ENCODE measurements around the gene SLC35A2. TPM values are rescaled to one million over a fixed set of nuclear protein-coding genes. Genes with fewer than 3 reads are reported as not detected.

The SLC35A2 gene
- total and polyA plus RNA-seq, 12 donors: 6.4 to 27.7 (median 12.4) TPM

DNA sequence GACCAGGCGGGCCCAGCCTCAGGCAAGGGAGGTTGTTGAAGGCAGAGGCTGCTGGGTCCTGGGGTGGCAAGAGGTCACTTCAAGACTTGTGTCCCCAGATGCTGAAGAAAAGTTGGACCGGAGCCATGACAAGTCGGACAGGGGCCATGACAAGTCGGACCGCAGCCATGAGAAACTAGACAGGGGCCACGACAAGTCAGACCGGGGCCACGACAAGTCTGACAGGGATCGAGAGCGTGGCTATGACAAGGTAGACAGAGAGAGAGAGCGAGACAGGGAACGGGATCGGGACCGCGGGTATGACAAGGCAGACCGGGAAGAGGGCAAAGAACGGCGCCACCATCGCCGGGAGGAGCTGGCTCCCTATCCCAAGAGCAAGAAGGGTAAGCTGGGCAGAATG is 9.3 kb downstream of the SLC35A2 start:
- TF ChIP-seq, protein P1, sequence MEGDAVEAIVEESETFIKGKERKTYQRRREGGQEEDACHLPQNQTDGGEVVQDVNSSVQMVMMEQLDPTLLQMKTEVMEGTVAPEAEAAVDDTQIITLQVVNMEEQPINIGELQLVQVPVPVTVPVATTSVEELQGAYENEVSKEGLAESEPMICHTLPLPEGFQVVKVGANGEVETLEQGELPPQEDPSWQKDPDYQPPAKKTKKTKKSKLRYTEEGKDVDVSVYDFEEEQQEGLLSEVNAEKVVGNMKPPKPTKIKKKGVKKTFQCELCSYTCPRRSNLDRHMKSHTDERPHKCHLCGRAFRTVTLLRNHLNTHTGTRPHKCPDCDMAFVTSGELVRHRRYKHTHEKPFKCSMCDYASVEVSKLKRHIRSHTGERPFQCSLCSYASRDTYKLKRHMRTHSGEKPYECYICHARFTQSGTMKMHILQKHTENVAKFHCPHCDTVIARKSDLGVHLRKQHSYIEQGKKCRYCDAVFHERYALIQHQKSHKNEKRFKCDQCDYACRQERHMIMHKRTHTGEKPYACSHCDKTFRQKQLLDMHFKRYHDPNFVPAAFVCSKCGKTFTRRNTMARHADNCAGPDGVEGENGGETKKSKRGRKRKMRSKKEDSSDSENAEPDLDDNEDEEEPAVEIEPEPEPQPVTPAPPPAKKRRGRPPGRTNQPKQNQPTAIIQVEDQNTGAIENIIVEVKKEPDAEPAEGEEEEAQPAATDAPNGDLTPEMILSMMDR (IDR thresholded peaks at IDR 0.05): no peak
- no peak for ATAC-seq
- H3K4me1 ChIP-seq: peaks cover 0 to 17% (median 5%) of the 10 kb centered on the region in 9 donors
- no peak overlapping the region for H3K27ac ChIP-seq
- intact Hi-C loops (cut with DNase I): loop anchor here in 1 of 10 donors (10.0 kb wide), 1 partner anchor 97 kb away; the partner anchor contains the start of gene HDAC6
- no peak for DNase-seq
- H3K27me3 ChIP-seq: no peaks in the 10 kb centered on the region
- H3K4me3 ChIP-seq: no peak overlapping the region
- peaks cover 0 to 73% (median 0%) of the 10 kb centered on the region in 9 donors for H3K36me3 ChIP-seq
- WGBS, 2 donors: 92 to 95% methylated on average over 20 of the region's 20 CpGs
- H3K9me3 ChIP-seq: peaks cover 0 to 13% (median 0%) of the 10 kb centered on the region in 11 donors

DNA sequence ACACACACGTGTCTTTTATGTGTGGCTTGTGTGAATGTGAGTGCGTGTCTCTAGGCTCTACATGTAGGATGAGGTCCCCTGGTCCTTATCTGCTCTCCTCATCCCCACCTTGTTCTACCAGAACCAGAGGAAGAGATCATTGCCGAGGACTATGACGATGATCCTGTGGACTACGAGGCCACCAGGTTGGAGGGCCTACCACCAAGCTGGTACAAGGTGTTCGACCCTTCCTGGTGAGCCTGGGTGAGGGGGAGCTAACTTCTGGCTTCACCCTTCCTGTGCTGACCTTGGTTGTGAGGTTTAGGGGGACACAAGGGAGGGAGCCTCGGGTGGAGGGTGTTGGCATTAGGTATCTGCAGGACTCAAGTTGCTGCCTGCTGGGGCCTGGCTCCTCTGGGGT is 10.4 kb downstream of the SLC35A2 start:
- no peak for ATAC-seq
- TF ChIP-seq, protein P1 (IDR thresholded peaks at IDR 0.05): no peak
- intact Hi-C loops (cut with DNase I): loop anchor here in 1 of 10 donors (10.0 kb wide), 1 partner anchor 96 kb away; the partner anchor contains the start of gene HDAC6
- 89 to 92% methylated on average over 7 of the region's 7 CpGs for WGBS, 2 donors
- Histone ChIP-seq H3K4me1 (peaks cover 0 to 24% (median 5%) of the 10 kb centered on the region in 9 donors), H3K4me3 (no peak overlapping the region), H3K36me3 (peaks cover 0 to 65% (median 0%) of the 10 kb centered on the region in 9 donors), H3K27me3 (no peaks in the 10 kb centered on the region), H3K27ac (no peak overlapping the region), H3K9me3 (peaks cover 0 to 17% (median 0%) of the 10 kb centered on the region in 11 donors)
- DNase-seq: no peak

DNA sequence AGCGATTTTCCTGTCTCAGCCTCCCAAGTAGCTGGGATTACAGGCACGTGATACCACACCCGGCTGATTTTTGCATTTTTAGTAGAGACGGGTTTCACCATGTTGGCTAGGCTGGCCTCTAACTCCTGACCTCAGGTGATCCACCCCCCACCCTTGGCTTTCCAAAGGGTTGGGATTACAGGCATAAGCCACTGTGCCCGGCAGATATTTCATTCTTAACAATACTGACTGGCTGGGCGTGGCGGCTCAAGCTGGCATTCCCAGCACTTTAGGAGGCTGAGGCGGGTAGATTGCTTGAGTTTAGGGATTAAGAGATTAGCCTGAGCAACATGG is 12.4 kb downstream of the SLC35A2 start:
- TF ChIP-seq, protein P1 (IDR thresholded peaks at IDR 0.05): no peak
- Histone ChIP-seq H3K36me3 (peaks cover 0 to 56% (median 0%) of the 10 kb centered on the region in 9 donors), H3K4me1 (peaks cover 0 to 24% (median 5%) of the 10 kb centered on the region in 9 donors), H3K4me3 (no peak overlapping the region), H3K9me3 (peaks cover 0 to 17% (median 0%) of the 10 kb centered on the region in 11 donors), H3K27me3 (no peaks in the 10 kb centered on the region), H3K27ac (no peak overlapping the region)
- DNase-seq (no peak), ATAC-seq (no peak)
- 86 to 93% methylated on average over 7 to 8 of the region's 8 CpGs for WGBS, 2 donors
- intact Hi-C loops (cut with DNase I): loop anchor here in 2 of 10 donors (5.0 to 10.0 kb wide), 2 partner anchors 97 to 254 kb away; partner anchors contain the start of gene HDAC6 (in 2 of the 2)

DNA sequence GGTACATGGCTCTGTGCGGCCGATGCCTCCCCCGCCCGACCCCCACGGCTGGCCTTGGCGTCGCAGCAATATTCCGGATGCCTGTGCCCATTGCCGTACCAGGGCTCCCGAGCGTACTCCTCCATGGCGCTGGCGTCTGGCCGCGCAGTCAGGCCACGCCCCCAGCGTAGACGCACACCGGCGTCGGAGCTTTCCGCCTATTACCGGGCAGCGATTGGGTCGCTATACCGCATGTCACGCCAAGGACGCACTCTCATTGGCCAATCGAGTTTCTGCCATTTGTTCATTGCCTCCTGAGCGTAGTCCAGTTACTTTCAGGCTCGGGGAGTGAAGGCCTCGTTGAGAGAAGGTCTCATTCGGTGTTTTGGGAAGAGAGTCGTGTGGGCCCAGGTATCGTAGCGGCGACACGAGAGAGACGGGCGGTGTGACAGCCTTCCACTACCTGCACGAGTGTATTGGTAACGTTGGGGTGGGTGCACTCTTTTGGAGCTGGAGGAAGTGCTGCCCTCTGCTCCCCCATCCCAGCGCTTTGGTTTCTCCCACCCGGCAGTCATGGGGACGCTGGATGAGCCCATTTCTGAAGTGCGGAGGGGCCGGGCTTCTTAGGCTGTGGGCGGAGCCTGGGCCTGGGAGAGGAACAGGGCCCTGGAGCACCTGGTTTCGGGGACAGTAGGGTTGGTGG is 13.7 kb downstream of the SLC35A2 start, which contains the start of the genes PQBP1 and TIMM17B:
PQBP1 (plus strand) TSS at position 306 of the 682 bp plus-strand sequence. CDS start 580 bp downstream, outside the sequence.
TIMM17B (minus strand) TSS at position 144 of the 682 bp plus-strand sequence; CDS start at position 125, 19 bp downstream.
- intact Hi-C loops (cut with DNase I): loop anchor here in 2 of 10 donors (5.0 to 10.0 kb wide), 2 partner anchors 95 to 253 kb away; partner anchors contain the start of gene HDAC6 (in 2 of the 2)
- TF ChIP-seq, protein P1 (IDR thresholded peaks at IDR 0.05): no peak
- Histone ChIP-seq H3K36me3 (peaks cover 0 to 56% (median 0%) of the 10 kb centered on the region in 9 donors), H3K27me3 (no peaks in the 10 kb centered on the region), H3K27ac (peak within 1 kb of the TSS; percentile 87 to 97 (median 94)), H3K4me1 (peaks cover 0 to 24% (median 5%) of the 10 kb centered on the region in 9 donors), H3K9me3 (peaks cover 0 to 17% (median 0%) of the 10 kb centered on the region in 11 donors), H3K4me3 (peak within 1 kb of the TSS; percentile 56 to 85 (median 74))
- DNase-seq (peak; percentile 86 to 91), ATAC-seq (peak; percentile 95 to 98 (median 97))
- 0% methylated on average over 44 to 49 of the region's 49 CpGs for WGBS, 2 donors

Data from heart right ventricle (tissue), 16 donors.